Measurements from ENCODE around the gene SNRPA.

- TF ChIP-seq CTCF (IDR thresholded peaks at IDR 0.05; ENCODE audit: control extremely low read depth in 1 of 3, insufficient read depth in 1 of 3, low read depth in 1 of 3, low read length in 3 of 3) (no peak), POLR2A (IDR thresholded peaks at IDR 0.05; ENCODE audit: control extremely low read depth in 1 of 2, low read depth in 2 of 2, low read length in 2 of 2) (no peak), HDAC2 (IDR thresholded peaks at IDR 0.05; ENCODE audit: borderline replicate concordance in 1 of 2, low read depth in 2 of 2, low read length in 2 of 2) (no peak)
These were observed 29.6 kb downstream of the SNRPA start for GRCh38 chr19:40780582-40780981.

Data from H1 (cell line).